HG03103 (cell line): ENCODE data around the gene B3GLCT.
"Not testable (repeated sequence)": the region's sequence is repeated elsewhere in the genome, so short reads cannot be mapped to it uniquely, and the experiment has no call there.

Experiments used
- ATAC-seq: cut with Tn5 transposase; IDR thresholded peaks from one replicate; pipeline ENCODE4 v1.9.1; 2021; ENCODE audit warnings: low read depth; ENCODE audit not compliant: unreplicated experiment

B3GLCT gene

GRCh38 chr13:31199849-31200636, at the start of gene B3GLCT:
TSS of gene B3GLCT (plus strand) at chr13:31199975. CDS start at chr13:31200085, 110 bp downstream.
- peak; percentile 79 for ATAC-seq

- no peak for ATAC-seq
Measured at GRCh38 chr13:31150315-31150985, 49.3 kb upstream of the B3GLCT start.

- no peak for ATAC-seq
Measured at GRCh38 chr13:31151837-31152236, 47.9 kb upstream of the B3GLCT start.

GRCh38 chr13:31154939-31155338, 44.8 kb upstream of the B3GLCT start:
- ATAC-seq, result no peak

- no peak for ATAC-seq
Measured at GRCh38 chr13:31159306-31159705, 40.5 kb upstream of the B3GLCT start.

- ATAC-seq, result peak; percentile 25
Measured at GRCh38 chr13:31160857-31161556, 38.8 kb upstream of the B3GLCT start.

- ATAC-seq, result peak; percentile 62
Measured at GRCh38 chr13:31161557-31162150, 38.1 kb upstream of the B3GLCT start, which contains the start of gene HSPH1. TSS of gene HSPH1 (minus strand) at chr13:31161904. CDS start at chr13:31161582, 322 bp downstream.

GRCh38 chr13:31162151-31163008, 37.4 kb upstream of the B3GLCT start:
- peak; percentile 74 for ATAC-seq

GRCh38 chr13:31166591-31166990, 33.2 kb upstream of the B3GLCT start:
- no peak for ATAC-seq

GRCh38 chr13:31167490-31167889, 32.3 kb upstream of the B3GLCT start:
- ATAC-seq, result no peak

- peak; percentile 51 for ATAC-seq
Measured at GRCh38 chr13:31168166-31168565, 31.6 kb upstream of the B3GLCT start.

- ATAC-seq, result no peak
Measured at GRCh38 chr13:31168736-31169135, 31.0 kb upstream of the B3GLCT start.

GRCh38 chr13:31172001-31172400, 27.8 kb upstream of the B3GLCT start:
- ATAC-seq, result no peak

GRCh38 chr13:31172535-31172934, 27.2 kb upstream of the B3GLCT start:
- ATAC-seq, result no peak

- ATAC-seq, result no peak
Measured at GRCh38 chr13:31174018-31174417, 25.8 kb upstream of the B3GLCT start.

GRCh38 chr13:31175847-31176532, 23.8 kb upstream of the B3GLCT start:
- no peak for ATAC-seq

GRCh38 chr13:31177813-31178495, 21.8 kb upstream of the B3GLCT start:
- not testable (repeated sequence) for ATAC-seq

- ATAC-seq, result no peak
Measured at GRCh38 chr13:31179241-31179640, 20.5 kb upstream of the B3GLCT start.

- no peak for ATAC-seq
Measured at GRCh38 chr13:31179754-31180153, 20.0 kb upstream of the B3GLCT start.
